Activated CD8-positive, alpha-beta memory T cell treated with anti-CD3 and anti-CD28 coated beads, Interleukin-2, amount 10 ng/mL, durations not matched to agents 7 days and 5 days (primary cell): ENCODE measurements around the gene PCSK1N. TPM values are rescaled to one million over a fixed set of nuclear protein-coding genes. Genes with fewer than 3 reads are reported as not detected.

Source experiments
- total RNA-seq, 2 experiments: library from RNA; stranded (reverse); gene quantifications; one replicate each; pipeline ENCODE4 v1.2.3, GENCODE V29; 2021

The PCSK1N gene
- total RNA-seq, 2 experiments from 2014 or later: 0.21 to 0.93 TPM

Other genes with a start within 250 kb of the PCSK1N start
- gene WDR13, start 238.1 kb downstream of the PCSK1N start, total RNA-seq: 10 to 100 TPM; 32.6 to 42.9 TPM
- 100 to 1,000 TPM; 138 to 161 TPM for gene WAS, start 151.8 kb downstream of the PCSK1N start, total RNA-seq
- gene SUV39H1, start 138.9 kb downstream of the PCSK1N start, total RNA-seq: 10 to 100 TPM; 40.1 to 41.4 TPM
- not detected for gene GLOD5, start 73.9 kb downstream of the PCSK1N start, total RNA-seq
- gene GATA1, start 49.0 kb downstream of the PCSK1N start, total RNA-seq: not detected
- 100 to 1,000 TPM in 1 of 2 experiments, 10 to 100 TPM in 1; 76.8 to 107 TPM for gene HDAC6, start 33.5 kb downstream of the PCSK1N start, total RNA-seq
- not detected for gene ERAS, start 9.1 kb downstream of the PCSK1N start, total RNA-seq
- gene TIMM17B, start 62.2 kb upstream of the PCSK1N start, total RNA-seq: 10 to 100 TPM; 52.9 to 53.2 TPM
- 10 to 100 TPM; 65.1 to 86.9 TPM for gene PQBP1, start 62.3 kb upstream of the PCSK1N start, total RNA-seq
- 10 to 100 TPM; 13.0 to 21.0 TPM for gene SLC35A2, start 76.0 kb upstream of the PCSK1N start, total RNA-seq
- 100 to 1,000 TPM; 168 to 252 TPM for gene PIM2, start 83.4 kb upstream of the PCSK1N start, total RNA-seq
- gene OTUD5, start 122.0 kb upstream of the PCSK1N start, total RNA-seq: 10 to 100 TPM; 56.9 to 65.2 TPM
- 1 to 10 TPM; 2.9 to 5.5 TPM for gene KCND1, start 136.2 kb upstream of the PCSK1N start, total RNA-seq
- 100 to 1,000 TPM; 104 to 126 TPM for gene GRIPAP1, start 166.7 kb upstream of the PCSK1N start, total RNA-seq
- 10 to 100 TPM; 29.4 to 34.1 TPM for gene TFE3, start 207.7 kb upstream of the PCSK1N start, total RNA-seq
- 1 to 10 TPM; 6.9 to 7.9 TPM for gene CCDC120, start 223.4 kb upstream of the PCSK1N start, total RNA-seq
- gene PRAF2, start 238.4 kb upstream of the PCSK1N start, total RNA-seq: 10 to 100 TPM; 21.4 to 21.6 TPM
- gene WDR45, start 244.3 kb upstream of the PCSK1N start, total RNA-seq: 10 to 100 TPM; 34.8 to 50.5 TPM